Inferior parietal cortex (tissue), 1 donor: ENCODE data around the gene CCDC110.

Experiments used
- DNase-seq: peaks from one replicate; pipeline ENCODE4 v3.0.0-alpha.2; 2016; ENCODE audit errors: extremely low spot score

The CCDC110 gene

GRCh38 chr4:185472103-185472542, 590 bp upstream of the CCDC110 start:
- DNase-seq = no peak

DNA sequence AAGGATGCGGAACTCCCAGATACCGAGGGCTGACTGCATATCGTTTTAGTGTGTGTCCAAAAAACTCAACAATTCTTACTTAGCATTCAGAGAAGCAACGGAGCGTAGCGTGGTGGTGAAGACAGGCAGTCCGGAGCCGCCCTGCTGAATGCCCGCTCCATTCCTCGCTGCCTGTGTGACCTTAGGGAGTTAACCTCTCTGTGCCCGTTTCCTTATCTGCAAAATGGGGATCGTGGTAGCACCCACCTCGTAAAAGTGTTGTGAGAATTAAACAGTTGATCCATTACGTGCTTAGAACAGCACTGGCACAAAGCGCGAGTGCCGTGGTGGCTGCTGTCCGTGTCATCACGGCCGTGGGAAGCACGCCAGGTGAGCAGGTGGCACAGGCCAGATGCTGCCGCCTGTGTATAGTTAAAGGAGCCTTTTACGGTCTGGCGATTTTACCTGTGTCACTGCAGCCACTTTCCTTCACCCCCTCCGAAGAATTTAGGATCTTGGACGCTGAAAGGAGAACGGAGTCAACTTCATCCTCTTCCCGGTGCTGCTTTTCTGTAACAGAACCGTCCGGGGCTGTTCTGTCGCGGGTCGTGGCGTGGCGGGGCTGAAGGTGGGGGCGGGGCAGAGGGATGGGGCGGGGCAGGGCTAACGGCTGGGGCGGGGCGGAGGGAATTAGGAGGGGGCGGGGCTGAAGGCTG, 885 bp downstream of the CCDC110 start:
- DNase-seq = peak; percentile 58

GRCh38 chr4:185469580-185470154, 1.9 kb downstream of the CCDC110 start:
- no peak for DNase-seq

DNA sequence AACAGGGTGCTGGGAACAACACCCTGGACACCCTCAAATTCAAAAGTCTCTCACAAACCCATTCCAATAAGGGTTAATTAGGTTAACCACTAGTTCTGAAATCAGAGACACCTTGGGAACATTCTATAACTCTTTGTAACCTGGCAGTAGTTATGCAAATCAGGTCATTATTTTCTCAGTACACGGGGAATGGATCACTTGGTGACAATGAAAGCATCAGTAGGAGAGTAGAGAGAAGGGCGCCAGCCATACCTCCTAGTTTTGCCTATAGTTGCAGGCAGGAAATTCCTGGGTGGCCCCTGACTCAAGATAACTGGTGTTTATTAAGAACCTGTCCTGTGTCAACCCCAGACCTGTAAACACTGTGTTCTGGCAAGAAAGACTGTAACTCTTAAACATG, 2.5 kb downstream of the CCDC110 start:
- no peak for DNase-seq

DNA sequence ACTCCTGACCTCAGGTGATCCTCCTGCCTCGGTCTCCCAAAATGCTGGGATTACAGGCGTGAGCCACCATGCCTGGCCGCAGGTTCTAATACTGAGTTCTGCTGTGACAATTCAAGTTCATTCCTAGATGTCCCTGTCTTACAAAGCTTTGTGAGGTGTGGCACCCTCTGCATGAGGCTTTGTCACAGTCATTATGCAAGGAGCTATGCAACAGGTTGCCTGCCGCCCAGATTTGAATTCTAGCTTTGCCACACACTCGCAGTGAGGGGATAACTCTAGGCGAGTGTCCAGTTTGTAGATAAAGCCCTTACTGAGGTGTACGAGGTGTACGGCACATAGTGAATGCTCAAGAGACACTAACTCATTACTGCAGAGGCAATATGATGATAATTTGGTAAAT, 3.5 kb downstream of the CCDC110 start:
- no peak for DNase-seq

- peak; percentile 26 for DNase-seq
Observed at GRCh38 chr4:185467101-185467500, 4.4 kb downstream of the CCDC110 start.

DNA sequence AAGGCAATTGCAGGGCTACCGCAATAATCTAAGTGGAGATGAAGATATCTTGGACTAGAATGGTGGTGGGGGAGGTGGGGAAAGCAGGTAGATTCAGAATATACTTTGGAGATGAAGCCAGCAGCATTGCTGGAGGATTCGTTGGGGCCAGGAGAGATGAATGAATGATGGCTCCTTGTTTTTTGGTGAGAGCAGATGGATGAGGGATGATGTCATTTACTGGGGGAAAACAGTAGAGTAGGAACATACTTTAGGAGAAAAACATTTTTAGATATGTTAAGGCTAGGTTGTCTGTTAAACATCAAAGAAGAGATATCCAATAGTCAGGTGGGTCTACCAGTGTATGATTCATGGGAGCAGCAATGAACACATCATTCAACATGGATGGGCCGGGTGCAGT, 5.8 kb downstream of the CCDC110 start:
- no peak for DNase-seq

GRCh38 chr4:185464887-185465286, 6.6 kb downstream of the CCDC110 start:
- DNase-seq = no peak

- DNase-seq = no peak
Observed at GRCh38 chr4:185464183-185464582, 7.3 kb downstream of the CCDC110 start.

GRCh38 chr4:185463541-185463940, 8.0 kb downstream of the CCDC110 start:
- DNase-seq = no peak

DNA sequence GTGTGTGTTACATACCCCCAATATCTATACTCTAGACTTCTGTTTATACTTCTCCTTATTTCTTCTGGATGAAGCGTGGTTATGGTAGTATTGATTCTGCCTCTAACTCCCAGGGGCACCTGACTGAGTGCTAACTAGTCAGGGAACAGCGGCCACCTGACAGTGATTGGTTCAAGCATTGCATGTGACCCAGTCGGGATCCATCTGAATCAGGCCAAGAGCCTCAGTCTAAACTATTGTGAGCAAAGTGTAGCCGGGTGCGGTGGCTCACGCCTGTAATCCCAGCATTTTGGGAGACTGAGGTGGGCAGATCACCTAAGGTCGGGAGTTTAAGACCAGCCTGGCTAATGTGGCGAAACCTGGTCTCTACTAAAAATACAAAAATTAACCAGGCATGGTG, 10.0 kb downstream of the CCDC110 start:
- no peak for DNase-seq

GRCh38 chr4:185457136-185457535, 14.4 kb downstream of the CCDC110 start:
- DNase-seq = no peak

DNA sequence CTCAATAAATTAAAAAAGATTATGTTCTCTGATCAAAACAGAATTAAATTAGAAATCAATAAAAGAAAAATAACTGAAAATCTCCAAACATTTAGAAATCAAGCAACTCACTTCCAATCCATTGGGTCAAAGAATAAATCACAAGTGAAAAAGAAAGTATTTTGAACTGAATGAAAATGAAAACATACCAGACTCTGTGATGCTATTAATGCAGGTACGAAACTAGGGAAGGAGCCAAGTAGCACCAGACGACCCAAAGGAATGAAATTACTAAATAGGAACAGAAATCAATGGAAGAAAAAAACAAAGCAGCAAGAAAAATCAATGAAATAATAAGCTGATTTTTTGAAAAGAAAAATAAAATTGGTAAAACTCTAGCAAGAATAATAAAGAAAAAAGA, 15.4 kb downstream of the CCDC110 start:
- DNase-seq = no peak

DNA sequence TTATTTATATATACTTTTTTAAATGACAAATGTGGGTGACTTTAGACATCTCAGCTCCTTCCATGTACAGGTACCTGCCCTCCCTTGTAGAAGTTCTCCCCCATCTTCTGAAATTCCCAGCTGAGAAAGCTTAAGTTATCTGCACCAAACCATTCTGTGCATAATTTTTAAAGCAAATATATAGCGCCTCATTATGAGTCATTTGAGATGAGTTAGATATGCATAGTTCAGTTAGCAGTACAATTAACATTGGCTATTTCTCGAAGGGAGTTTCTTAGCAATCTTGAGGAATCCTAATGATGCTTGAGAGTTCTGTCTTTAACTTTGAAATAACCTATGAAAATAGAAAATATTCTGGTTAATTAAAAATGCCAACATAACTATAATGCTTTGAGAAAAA, 26.3 kb downstream of the CCDC110 start:
- no peak for DNase-seq

- no peak for DNase-seq
Observed at GRCh38 chr4:185441479-185441878, 30.1 kb downstream of the CCDC110 start.

DNA sequence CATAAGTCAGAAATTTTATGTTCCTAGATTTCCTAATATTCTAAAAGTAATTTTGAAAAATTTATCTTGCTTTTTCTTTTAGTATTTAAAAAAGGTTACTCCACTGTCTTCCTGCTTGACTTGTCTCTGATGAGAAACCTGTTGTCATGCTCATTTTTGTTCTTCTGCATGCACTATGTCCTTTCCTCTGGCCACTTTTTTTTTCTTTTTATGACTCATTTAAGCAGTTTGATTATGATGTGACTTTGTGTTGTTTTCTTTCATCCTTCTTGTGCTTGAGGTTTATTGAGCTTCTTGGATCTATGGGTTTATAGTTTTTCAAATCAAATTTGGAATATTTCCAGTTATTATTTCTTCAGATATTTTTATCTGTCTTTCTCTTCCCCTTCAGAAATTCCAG, 33.7 kb downstream of the CCDC110 start:
- DNase-seq = no peak

DNA sequence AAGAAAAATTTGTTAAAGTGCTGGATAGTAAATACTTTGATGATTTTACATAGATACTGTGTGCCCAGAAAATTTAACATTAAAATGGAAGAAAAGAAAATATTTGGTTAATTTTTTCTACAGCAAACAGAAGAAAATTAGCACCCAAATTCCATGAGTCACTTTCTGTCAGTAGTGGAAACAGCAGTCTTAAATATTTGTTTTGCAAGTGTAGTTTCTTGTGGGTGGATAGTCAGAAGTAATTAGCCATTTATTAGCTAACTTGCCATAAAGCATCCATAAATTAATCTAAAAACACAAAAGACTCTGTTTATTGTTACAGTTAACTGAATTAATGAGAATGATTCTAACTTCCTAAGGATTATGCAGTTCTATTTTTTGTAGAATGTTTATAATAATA, 36.1 kb downstream of the CCDC110 start:
- no peak for DNase-seq

- no peak for DNase-seq
Observed at GRCh38 chr4:185429660-185430059, 41.9 kb downstream of the CCDC110 start.

DNA sequence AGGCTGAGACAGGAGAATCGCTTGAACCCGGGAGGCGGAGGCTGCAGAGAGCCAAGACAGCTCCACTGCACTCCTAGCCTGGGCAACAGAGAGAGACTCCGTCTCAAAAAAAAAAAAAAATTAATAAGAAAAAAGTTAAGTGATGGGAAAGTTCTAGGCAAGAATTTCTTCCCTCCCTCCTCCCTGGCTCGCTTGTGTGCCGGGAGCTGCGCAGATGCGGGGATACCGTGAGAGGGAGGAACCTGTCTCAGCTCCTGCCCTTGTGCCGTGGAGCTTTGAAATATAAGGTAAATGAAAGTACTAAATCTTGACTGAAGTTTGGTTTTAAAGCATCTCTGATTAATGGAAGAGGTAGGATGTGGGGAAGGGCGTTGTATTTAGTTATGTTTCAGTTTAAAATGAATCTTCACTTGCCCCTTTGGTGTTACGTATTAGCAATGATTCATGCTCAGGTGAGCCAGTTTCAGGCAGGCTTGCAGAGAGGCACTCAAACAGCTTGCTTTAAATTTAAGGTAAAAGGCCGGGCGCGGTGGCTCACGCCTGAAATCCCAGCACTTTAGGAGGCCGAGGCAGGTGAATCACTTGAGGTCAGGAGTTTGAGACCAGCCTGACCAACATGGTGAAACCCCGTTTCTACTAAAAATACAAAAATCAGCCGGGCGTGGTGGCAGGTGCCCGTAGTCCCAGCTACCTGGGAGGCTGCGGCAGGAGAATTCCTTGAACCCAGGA, 44.4 kb downstream of the CCDC110 start:
- no peak for DNase-seq

DNA sequence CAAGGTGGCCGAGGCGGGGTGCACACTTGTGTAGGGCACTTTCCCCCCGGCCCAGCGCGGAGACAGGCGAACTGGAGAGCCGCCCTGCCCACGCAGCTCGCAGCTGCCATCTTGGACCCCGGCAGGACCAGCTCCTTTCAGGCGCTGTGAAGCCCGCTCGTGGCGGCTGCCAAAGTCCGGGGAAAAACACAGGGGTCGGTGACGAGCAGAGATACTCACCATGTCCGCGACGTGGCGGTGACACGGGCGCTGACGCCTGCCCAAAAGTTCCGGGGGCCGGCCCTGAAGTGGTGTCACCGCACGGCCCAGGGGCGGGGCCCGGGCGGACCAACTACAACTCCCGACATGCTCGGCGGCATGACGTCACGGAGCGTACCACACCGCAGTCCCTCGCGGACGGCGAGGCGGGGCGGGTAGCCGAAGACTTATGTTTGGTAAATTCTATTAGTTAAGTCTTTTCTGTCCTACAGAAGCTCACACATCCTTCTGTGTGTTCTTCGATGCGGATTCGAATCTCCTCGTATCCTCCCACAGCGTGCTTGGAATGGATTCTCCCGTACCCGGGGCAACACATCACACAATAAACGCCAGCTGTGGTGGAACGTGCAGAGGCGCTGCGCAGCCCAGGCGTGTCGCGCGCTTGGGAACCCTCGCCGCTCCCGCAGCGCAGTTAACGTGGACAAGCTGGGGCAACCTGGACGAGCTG, 45.7 kb downstream of the CCDC110 start, which contains the start of gene UFSP2:
Gene UFSP2 (minus strand): TSS at position 318 of the 706 bp plus-strand sequence. CDS start 96 bp downstream, at position 222.
- peak; percentile 93 for DNase-seq

GRCh38 chr4:185424905-185425646, 46.5 kb downstream of the CCDC110 start:
- DNase-seq = peak; percentile 17
